Measurements from ENCODE around the gene TOR1AIP2.
"Not testable (repeated sequence)": the region's sequence is repeated elsewhere in the genome, so short reads cannot be mapped to it uniquely, and the experiment has no call there.

Gene TOR1AIP2

GRCh38 chr1:179875596-179876299 lies 1.9 kb downstream of the TOR1AIP2 start:
- no peak for DNase-seq (ENCODE audit: low read depth)

DNA sequence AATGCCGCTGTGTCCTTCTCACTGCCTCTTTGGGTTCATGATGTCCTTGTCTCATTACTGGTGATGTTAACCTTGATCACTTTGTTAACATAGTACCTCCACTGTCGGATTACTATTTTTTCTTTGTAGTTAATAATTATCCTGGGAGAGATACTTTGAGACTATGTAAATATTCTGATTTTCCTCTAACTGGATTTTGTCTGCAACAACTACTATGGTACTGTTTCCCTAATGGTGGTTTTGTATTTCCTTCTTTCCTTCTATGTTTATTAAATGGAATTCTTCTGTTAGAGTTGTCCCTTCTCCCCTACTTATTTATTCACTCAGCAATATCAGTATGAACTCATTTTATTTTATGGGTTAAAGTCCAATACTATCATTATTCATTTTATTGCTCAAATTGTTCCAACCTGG lies 4.2 kb downstream of the TOR1AIP2 start:
- DNase-seq (ENCODE audit: low read depth) = no peak

- DNase-seq (ENCODE audit: low read depth) = no peak
Observed at GRCh38 chr1:179872558-179872957, 5.0 kb downstream of the TOR1AIP2 start.

DNA sequence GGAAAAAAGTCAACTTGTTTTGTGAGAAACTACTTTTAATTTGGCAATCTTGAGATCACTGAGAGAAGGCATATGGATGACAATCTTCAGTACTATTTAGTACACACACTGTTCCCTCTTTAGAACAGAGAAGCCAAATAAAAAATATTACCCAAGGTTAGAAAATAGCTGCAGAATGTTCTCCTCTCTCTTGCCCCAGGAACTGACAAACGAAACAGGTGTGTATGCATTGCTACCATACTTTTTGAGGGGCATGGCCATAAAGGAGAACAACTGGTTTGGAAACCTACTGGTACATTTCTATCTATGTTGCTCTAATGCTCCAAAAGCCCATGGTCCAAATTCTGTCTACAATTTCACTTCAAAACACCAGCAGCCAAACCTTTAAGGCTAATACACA lies 5.7 kb downstream of the TOR1AIP2 start:
- DNase-seq (ENCODE audit: low read depth) = no peak

DNA sequence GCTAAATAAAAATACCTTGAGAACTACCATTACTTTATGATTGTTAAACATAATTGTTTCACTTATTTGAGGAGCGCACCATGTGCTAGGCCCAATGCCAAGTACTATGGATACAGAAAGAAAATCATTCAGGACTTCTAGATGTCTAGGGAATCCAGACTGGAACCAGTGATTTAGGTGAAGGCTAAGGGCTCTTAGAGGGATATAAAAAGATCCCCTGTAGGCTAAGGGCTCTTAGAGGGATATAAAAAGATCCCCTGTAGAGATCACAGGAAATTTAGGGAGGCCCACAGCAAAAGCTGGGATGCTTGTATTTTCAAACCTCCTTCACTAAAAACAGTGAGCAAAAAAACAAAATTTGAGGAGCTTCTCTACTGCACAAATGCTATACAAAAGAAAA lies 6.7 kb downstream of the TOR1AIP2 start:
- no peak for DNase-seq (ENCODE audit: low read depth)

GRCh38 chr1:179867493-179868330 lies 9.9 kb downstream of the TOR1AIP2 start:
- no peak for DNase-seq (ENCODE audit: low read depth)

DNA sequence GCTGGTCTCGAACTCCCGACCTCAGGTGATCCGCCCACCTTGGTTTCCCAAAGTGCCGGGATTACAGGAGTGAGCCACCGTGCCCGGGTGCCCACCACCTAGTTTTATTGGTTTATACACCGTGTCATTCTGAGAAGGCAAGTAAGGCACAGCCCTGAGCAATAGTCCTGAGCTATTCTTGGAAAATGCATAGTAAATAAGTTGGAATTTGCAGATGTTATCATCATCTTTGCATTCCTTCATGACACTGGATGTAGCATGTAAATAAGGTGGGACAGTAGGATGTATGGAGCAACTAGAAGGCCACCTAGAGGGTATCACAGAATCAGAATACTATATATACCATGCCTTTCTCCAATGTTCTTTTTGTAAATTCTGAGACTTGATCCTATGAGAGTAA lies 11.0 kb downstream of the TOR1AIP2 start:
- no peak for DNase-seq (ENCODE audit: low read depth)

- no peak for DNase-seq (ENCODE audit: low read depth)
Observed at GRCh38 chr1:179865377-179865776, 12.2 kb downstream of the TOR1AIP2 start.

DNA sequence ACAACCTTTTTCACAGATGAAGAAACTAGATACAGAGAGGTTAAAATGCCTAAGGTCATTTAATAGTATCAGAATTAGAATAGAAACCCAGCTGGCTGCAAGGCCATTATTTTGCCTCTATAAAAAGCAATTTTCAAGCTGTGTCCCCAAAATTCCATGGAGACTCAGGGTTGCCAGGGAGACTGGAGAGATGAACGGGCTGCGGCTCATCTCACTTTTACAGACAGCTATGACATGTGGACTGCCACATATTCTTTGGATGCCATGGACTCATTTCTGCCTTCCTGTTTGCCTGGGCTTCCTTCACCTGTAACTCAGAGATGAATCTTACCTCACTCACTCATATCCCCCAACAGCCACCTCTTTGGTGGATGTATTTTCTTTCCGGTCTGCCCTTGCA lies 17.0 kb downstream of the TOR1AIP2 start:
- DNase-seq (ENCODE audit: low read depth) = no peak

DNA sequence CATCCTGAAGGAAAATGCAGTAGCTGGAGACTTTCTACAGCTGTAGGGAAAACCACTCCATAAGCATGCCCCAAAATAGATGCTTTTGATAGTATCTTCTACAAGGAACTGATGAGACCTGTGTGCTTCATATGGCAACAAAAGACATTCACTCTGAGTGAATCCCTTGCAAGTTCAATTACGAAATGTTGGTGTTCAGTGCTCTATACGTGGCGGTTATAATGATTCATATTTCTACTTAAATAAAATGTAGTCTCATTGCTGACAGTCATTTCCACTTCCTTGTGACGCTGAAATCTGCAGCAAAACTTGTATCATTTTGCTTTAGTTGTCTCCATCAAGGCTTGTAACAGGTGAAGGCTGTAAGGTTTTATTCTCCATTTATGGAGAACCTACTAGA lies 20.6 kb downstream of the TOR1AIP2 start:
- no peak for DNase-seq (ENCODE audit: low read depth)

GRCh38 chr1:179856296-179856695 lies 21.3 kb downstream of the TOR1AIP2 start:
- no peak for DNase-seq (ENCODE audit: low read depth)

GRCh38 chr1:179855831-179856230 lies 21.8 kb downstream of the TOR1AIP2 start:
- not testable (repeated sequence) for DNase-seq (ENCODE audit: low read depth)

- no peak for DNase-seq (ENCODE audit: low read depth)
Observed at GRCh38 chr1:179853102-179853501, 24.5 kb downstream of the TOR1AIP2 start.

- no peak for DNase-seq (ENCODE audit: low read depth)
Observed at GRCh38 chr1:179848233-179848632, 29.4 kb downstream of the TOR1AIP2 start.

- no peak for DNase-seq (ENCODE audit: low read depth)
Observed at GRCh38 chr1:179840107-179840506, 37.5 kb downstream of the TOR1AIP2 start.

DNA sequence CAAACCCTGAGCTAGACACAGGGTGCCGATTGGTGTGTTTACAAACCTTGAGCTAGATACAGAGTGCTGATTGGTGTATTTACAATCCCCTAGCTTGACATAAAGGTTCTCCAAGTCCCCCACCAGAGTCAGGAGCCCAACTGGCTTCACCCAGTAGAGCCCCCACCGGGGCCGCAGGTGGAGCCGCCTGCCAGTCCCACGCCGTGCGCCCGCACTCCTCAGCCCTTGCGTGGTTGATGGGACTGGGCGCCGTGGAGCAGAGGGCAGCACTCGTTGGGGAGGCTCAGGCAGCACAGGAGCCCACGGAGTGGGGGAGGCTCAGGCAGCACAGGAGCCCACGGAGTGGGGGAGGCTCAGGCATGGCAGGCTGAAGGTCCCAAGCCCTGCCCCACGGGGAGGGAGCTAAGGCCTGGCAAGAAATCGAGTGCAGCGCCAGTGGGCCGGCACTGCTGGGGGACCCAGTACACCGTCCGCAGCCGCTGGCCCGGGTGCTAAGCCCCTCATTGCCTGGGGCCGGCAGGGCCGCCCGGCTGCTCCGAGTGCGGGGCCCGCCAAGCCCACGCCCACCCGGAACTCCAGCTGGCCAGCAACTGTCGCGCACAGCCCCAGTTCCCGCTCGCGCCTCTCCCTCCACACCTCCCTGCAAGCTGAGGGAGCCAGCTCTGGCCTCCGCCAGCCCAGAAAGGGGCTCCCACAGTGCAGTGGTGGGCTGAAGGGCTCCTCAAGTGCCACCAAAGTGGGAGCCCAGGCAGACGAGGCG lies 40.7 kb downstream of the TOR1AIP2 start:
- DNase-seq (ENCODE audit: low read depth) = not testable (repeated sequence)

DNA sequence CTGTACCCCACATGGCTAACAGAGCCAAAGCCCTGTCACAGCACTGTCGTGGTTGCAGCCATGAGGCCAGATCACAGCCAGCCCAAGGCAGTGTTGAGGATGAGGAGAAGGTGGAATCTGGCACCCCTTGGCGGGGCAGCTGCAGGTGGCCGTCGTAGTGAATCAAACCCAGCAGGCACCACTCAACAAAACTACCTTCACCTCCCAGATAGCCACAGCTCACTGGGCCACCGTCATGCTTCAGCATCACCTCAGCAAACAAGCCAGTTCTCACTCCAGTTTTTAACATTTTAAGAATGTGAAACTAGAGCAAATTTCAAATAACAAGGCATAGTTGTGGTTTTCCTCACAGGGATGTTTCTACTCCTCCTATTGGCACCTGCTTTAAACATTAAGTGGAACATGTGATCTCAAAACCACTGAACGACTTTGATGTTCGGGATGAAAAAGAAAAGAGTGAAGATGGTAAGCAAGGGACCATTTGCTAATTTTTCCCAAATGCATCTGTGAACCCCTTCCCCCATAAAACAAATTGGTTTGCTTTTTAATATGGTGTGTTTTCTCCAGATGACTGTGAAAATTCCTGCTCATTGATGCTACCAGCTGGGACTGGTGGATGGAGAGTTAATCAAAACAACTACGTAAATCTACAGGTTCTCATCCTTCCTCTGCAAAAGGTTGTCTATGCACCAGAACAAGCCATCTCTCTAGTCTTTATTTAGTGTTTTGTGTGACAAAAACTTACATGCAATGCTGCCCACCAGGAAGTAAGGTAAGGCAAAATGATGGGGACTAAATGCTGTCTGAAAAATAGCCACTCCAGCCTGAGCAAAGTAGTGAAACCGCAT lies 45.5 kb downstream of the TOR1AIP2 start:
- DNase-seq (ENCODE audit: low read depth) = no peak

- no peak for DNase-seq (ENCODE audit: low read depth)
Observed at GRCh38 chr1:179831225-179831624, 46.4 kb downstream of the TOR1AIP2 start.

GRCh38 chr1:179828554-179829110 lies 49.0 kb downstream of the TOR1AIP2 start:
- no peak for DNase-seq (ENCODE audit: low read depth)

DNA sequence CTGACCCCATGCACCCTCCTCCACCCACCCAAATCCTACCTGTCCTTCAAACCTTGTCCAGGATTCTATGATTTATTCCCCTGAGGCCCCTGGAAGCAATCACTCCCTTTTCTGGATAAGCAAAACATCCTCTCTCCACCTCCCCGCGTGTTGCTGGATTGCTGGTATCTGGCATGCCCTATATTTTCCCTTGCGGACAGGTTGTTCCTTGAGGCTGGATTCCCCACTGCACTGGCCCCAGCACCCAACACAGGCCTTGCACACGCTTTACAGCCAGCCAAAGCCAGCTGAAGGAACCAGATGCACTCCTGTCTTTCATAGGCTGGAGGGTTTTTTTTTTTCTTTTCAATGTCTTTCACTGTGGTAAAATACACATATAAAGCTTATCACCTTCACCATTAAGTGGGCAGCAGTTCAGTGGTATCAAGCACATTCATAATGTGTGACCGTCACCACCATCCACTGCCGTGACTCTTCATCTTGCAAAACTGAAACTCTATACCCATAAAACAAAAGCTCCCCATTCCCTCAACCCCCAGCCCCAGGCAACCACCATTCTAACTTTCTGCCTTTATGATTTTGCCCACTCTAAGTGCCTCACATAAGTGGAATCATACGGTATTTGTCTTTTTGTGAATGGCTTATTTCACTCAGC lies 50.9 kb downstream of the TOR1AIP2 start:
- DNase-seq (ENCODE audit: low read depth) = no peak
